GM21381 (cell line): ENCODE results near the gene POU2AF3.

Experiments
- ATAC-seq: cut with Tn5 transposase; IDR thresholded peaks from one replicate; pipeline ENCODE4 v1.9.1; 2021; ENCODE audit warnings: mild to moderate bottlenecking, moderate library complexity; ENCODE audit not compliant: unreplicated experiment

The POU2AF3 gene

DNA sequence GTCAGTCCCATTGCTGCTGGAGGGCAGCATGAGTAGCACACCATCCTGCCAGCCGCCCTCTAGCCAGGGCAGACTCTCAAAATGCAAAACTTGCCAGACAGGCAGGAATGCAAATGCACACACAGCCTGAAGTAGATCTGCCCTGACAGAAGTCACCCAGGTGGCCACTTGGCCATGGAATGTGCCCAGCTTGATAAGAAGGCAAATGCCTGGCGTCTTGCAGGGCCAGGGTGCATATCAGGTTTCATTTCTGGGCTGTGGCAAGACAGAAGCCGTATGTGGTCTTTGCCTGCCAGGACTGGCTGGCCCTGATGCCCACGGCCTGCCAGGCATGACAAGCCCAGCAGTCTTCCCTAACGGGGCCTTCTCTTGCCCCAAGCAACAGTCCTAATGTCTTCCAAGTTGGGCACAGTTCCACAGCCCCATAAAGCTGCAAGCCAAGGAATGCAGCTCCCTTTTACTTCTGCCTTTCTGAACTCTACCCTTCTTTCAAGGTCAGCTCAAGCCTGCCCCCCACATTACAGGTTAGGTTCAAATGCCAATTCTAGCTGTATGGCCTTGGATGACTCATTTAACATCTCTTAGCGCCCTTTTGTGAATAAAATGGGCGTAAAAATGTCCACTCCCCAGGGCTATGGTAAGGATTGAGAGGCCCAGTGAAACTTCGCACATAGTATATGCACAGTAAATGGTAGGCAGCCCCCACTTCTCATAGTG lies 29.7 kb downstream of the POU2AF3 start:
- ATAC-seq = no peak

GRCh38 chr11:111329306-111330204 lies 31.2 kb downstream of the POU2AF3 start:
- no peak for ATAC-seq

- ATAC-seq = no peak
These were observed 32.0 kb downstream of the POU2AF3 start for GRCh38 chr11:111330234-111330893.

- ATAC-seq = no peak
These were observed 33.5 kb downstream of the POU2AF3 start for GRCh38 chr11:111331711-111332479.

GRCh38 chr11:111334532-111335502 lies 36.5 kb downstream of the POU2AF3 start:
- no peak for ATAC-seq

DNA sequence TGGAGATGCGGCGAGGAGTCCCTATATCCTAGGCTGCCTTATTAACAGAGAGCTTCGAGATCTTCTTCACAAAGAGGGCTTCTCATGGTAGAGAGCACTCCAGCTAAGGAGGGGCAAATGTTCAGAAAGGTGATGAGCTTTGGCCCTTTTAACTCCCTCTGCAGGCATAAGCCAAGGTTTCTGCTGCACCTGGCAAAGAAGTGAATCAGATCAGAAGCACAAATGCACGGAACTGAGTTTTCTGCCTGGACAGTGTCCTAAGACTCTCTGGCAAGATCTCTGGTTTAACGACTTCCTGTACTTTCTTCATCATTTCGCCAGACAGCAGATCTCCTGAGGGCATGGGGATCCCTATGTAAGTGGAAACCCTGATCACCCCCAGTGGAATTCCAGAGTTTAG lies 37.2 kb downstream of the POU2AF3 start:
- no peak for ATAC-seq

DNA sequence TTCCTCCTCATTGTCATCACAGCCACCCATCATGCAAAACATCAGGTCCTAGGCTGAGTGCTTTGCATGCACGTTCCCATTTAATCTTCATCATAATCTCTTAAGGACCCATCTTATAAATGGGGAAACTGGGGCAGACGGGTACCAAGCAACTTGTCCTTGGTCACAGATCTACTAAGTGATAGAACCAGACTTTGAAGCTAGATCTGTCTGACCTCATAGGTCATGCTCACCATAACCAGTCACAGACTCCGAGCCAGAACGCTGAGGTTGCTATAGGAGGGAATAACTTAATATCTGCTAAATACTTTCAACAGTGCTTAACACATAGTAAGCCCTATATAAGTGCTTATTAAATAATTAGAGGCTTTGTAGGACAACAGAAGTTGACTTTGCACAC lies 37.7 kb downstream of the POU2AF3 start:
- no peak for ATAC-seq

DNA sequence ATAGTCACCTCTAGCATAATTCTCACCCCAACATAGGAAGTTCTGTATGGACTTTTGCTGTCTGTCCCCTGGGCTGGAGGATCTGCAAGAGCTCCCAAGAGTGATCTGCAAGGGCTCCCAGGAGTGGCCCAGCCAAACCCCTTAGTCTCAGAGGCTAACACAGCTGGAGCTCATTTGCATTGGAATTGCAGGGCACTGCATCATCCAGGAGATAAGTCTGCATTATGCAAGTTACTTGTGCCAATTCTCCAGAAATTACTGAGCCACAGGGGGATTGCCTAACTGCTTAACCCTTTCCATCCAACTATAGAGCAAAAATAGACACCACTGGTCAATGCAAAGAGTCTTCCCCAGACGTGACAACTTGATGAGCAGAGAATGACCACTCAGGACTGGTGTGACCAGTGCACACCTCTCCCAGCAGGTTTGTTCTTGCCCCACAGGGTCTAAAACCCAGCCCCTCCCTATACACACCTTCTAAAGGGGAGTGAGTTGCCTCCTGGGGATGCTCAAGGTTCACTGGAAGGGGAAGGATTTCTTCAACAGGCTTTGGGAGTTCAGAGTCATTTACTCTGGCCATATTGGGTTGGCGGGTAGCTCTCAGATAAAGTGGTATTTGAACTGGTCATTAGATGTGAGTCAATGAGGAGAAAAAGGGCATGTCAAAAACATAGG lies 38.4 kb downstream of the POU2AF3 start:
- no peak for ATAC-seq

GRCh38 chr11:111339758-111340388 lies 41.5 kb downstream of the POU2AF3 start:
- no peak for ATAC-seq

- ATAC-seq = no peak
These were observed 44.0 kb downstream of the POU2AF3 start for GRCh38 chr11:111342329-111342728.

DNA sequence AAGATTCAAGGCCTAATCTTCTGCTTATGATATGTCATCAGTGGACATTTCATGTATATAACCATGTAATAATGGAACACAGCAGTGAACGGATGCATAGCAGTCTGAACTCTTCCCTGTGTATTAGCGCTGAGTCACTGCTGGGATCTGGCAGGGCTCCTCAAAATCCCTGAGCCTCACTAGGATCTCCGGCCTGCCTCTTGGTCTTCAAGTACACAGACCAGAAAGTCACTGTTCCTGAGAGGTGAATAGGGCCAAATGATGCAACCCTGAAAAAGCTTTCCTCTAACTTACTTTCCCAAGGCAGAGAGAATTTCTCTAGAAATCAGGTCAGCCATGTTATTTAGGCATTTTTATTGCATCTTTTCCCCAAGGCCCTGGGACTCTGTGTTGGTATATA lies 45.7 kb downstream of the POU2AF3 start:
- no peak for ATAC-seq

- no peak for ATAC-seq
These were observed 48.8 kb downstream of the POU2AF3 start for GRCh38 chr11:111347002-111347722.

- no peak for ATAC-seq
These were observed 49.4 kb downstream of the POU2AF3 start for GRCh38 chr11:111347723-111348115.

DNA sequence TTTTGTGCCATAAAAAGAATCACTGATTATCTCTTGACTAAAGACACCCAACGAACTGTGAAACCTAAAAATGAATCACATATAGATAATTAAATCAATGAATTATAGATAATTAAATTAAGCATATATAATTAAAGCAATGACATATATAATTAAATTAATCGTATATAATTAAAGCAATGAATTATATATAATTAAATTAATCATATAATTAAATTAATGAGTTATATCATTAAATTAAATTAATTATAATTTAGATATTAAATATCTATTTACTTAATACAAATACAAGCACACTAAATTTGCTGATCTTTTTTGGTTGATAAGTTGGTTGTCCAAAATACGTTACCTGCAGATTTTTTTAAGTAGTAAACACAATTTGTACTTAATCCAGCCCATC lies 49.8 kb downstream of the POU2AF3 start:
- ATAC-seq = no peak

DNA sequence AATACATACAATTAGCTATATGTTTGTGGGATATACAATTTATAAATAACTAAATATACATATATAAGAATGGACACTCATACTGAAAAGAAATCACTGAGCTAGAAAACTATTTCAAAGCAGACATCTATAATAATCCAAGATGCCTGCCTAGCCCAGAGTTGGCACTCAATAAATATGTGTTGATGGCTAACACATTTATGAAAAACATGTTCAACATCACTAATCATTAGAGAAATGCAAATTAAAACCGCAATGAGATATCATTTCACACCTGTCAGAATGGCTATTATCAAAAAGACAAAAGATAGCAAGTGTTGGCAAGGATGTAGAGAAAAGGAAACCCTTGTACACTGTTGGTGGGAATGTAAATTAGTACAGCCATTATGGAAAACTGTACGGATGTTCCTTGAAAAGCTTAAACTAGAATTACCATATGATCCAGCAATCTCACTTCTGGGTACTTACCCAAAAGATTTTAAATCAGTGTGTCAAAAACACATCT lies 50.9 kb downstream of the POU2AF3 start:
- no peak for ATAC-seq

DNA sequence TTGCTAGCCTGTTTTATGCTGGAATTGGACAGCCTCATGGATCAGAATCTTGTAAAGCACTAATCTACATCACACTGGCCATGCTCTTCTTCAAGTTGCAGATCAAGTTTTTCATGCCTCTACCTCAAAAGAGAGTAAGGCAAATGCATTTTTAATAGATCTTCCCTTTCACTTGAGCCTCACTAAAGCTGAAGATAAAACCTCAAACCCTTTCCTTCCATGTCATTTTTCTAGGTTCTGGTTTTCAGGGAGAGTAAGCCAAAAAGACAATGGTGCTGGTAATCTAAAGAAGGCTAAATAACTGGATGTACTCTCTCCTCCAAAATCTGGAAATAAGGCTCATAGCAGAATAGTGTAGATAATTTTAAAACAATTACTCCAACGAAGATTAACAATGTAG lies 52.5 kb downstream of the POU2AF3 start:
- no peak for ATAC-seq

DNA sequence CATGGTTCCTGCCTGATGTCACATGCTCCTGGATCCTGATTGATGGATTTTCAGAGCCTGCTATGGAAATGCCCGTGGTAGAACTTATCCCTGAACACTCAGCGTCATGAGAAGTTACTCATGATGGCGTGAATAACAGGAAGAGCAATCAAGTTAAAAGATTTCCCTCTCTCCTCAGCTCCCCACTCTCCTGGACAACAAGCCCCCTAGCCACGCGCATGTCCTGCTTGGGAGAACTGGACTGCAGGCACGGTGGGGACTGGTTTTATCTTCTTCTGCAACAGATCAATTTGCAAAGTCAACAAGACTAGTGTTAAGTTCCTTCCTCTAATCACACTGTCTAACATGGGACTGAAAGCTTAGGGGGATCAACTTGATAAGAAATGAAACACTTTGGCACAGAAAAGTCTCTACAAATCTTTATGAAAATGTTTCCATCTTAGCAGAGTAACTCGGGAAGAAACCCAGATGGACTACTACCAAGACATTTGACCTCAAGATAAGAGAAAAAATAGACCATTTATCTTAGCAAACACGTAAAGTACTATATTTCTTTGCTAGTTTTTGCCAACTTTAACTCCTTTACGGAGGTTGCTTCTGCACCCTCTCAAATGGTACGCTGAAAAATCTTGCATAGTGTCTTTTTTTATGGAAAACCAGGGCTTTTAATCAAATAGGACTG lies 53.2 kb downstream of the POU2AF3 start:
- ATAC-seq = no peak
